Panc1 (cell line): ENCODE results near the gene FMC1. TPM values are rescaled to one million over a fixed set of nuclear protein-coding genes. Genes with fewer than 3 reads are reported as not detected.

Experiments
- ATAC-seq: fragments of 200-7000 bp; cut with Tn5 transposase; 2 replicates; pipeline ENCODE4 v1.9.1; 2020; ENCODE audit warnings: mild to moderate bottlenecking, moderate library complexity
- BruUV-seq: library from RNA; stranded (reverse); fragments of 400-500 nt; replicated peaks from 2 replicates; lab custom pipeline; 2021; lab: Mats Ljungman, UMichigan
- CTCF ChIA-PET: fragments of 300-600 bp; sonication (Branson Sonifier 250); formaldehyde crosslinking; loops from one replicate; lab custom pipeline; 2022; ENCODE audit warnings: antibody characterized with exemption; lab: Charles Lee
- POLR2A ChIA-PET: fragments of 300-600 bp; sonication (Branson Sonifier 250); formaldehyde crosslinking; loops from one replicate; lab custom pipeline; 2022; ENCODE audit warnings: antibody characterized with exemption; lab: Charles Lee
- DNase-seq: peaks from one replicate; pipeline ENCODE4 v3.0.0-alpha.2; 2010; ENCODE audit warnings: low read depth, low spot score
- H3K27ac ChIP-seq: 2 replicates; pipeline ENCODE4 v1.5.1; 2011; ENCODE audit warnings: mild to moderate bottlenecking, low read length, inconsistent platforms
- H3K27me3 ChIP-seq: fragments of 200-500 bp; sonication (Bioruptor generic); 2 replicates; pipeline ENCODE4 v1.6.0; 2014; ENCODE audit warnings: low read length, inconsistent platforms; ENCODE audit not compliant: control insufficient read depth, insufficient read depth
- H3K36me3 ChIP-seq: fragments of 200-500 bp; sonication (Bioruptor generic); 2 replicates; pipeline ENCODE4 v1.5.1; 2014; ENCODE audit warnings: inconsistent platforms, mild to moderate bottlenecking, low read length, moderate library complexity; ENCODE audit not compliant: control insufficient read depth, insufficient read depth
- H3K4me1 ChIP-seq: 2 replicates; pipeline ENCODE4 v1.5.1; 2011; ENCODE audit warnings: inconsistent platforms, mild to moderate bottlenecking, low read length, moderate library complexity; ENCODE audit not compliant: control insufficient read depth, insufficient read depth
- H3K4me3 ChIP-seq, 2 experiments: 2 replicates each; pipeline ENCODE4 v1.5.1; 2011 to 2012; ENCODE audit warnings: low read depth in 2 of 2, low read length in 2 of 2, mild to moderate bottlenecking in 2 of 2, inconsistent platforms in 1 of 2, moderate library complexity in 1 of 2
- H3K9me3 ChIP-seq: fragments of 200-500 bp; sonication (Bioruptor generic); 2 replicates; pipeline ENCODE4 v1.5.1; 2014; ENCODE audit warnings: low read depth, mild to moderate bottlenecking, inconsistent platforms, low read length, moderate library complexity; ENCODE audit not compliant: control insufficient read depth, insufficient read depth
- CTCF ChIP-seq: fragments of 450-650 bp; IDR thresholded peaks from 2 replicates; pipeline ENCODE4 v1.5.1; 2017; ENCODE audit warnings: mild to moderate bottlenecking
- POLR2AphosphoS5 ChIP-seq: IDR thresholded peaks from 2 replicates; pipeline ENCODE4 v1.6.1; 2012; ENCODE audit warnings: mild to moderate bottlenecking, low read depth, low read length, moderate library complexity
- REST ChIP-seq, 2 experiments: IDR thresholded peaks; 2 replicates each; pipeline ENCODE4 v1.6.1; 2011 to 2012; ENCODE audit warnings: low read depth in 2 of 2, control low read depth in 1 of 2, low read length in 1 of 2, mild to moderate bottlenecking in 1 of 2, moderate library complexity in 1 of 2; ENCODE audit not compliant: insufficient read depth in 1 of 2
- SIN3A ChIP-seq: IDR thresholded peaks from 2 replicates; pipeline ENCODE4 v1.6.1; 2012; ENCODE audit warnings: low read depth, mild to moderate bottlenecking, low read length, moderate library complexity, borderline replicate concordance; ENCODE audit not compliant: insufficient read depth
- TCF7L2 ChIP-seq: IDR thresholded peaks from 2 replicates; pipeline ENCODE4 v1.6.1; 2011; ENCODE audit warnings: mild to moderate bottlenecking, low read depth, low read length, inconsistent platforms
- in situ Hi-C: cut with HindIII; loops from 2 replicates; pipeline ENCODE4 v1.10.0; 2016; ENCODE audit warnings: low sequenced_read_pairs, low pct_unique_long_range_greater_than_20kb
- intact Hi-C: fragments of 100-400 bp; cut with micrococcal nuclease; formaldehyde crosslinking; loops from one replicate; pipeline ENCODE4 v1.10.0; 2022; ENCODE audit not compliant: unreplicated experiment
- total RNA-seq: library from RNA; stranded (reverse); gene quantifications from one replicate; pipeline ENCODE4 v1.2.1, GENCODE V29; 2021; ENCODE audit not compliant: unreplicated experiment

Gene FMC1
- total RNA-seq, 1 experiment from 2014 or later: 12.7 TPM

- in situ Hi-C loops (no loop called here), intact Hi-C loops (no loop called here)
- H3K27me3 ChIP-seq: no peaks in the 10 kb centered on the region
- CTCF ChIA-PET: no interaction called here
- peaks cover 18% of the 10 kb centered on the region for H3K4me1 ChIP-seq
- DNase-seq (no peak), ATAC-seq (no peak)
- no peaks in the 10 kb centered on the region for H3K9me3 ChIP-seq
- no TSS peak for BruUV-seq
- peaks cover 27% of the 10 kb centered on the region for H3K36me3 ChIP-seq
- H3K4me3 ChIP-seq: no peak overlapping the region
- no peak for TF ChIP-seq REST (IDR thresholded peaks at IDR 0.05; ENCODE audit: insufficient read depth in 1 of 2, low read depth in 2 of 2, low read length in 1 of 2)
- TF ChIP-seq CTCF: no peak
- TF ChIP-seq SIN3A: no peak
- no peak for TF ChIP-seq TCF7L2
- TF ChIP-seq POLR2AphosphoS5: no peak
- POLR2A ChIA-PET: no interaction called here
- no peak overlapping the region for H3K27ac ChIP-seq
Measured at GRCh38 chr7:139362302-139362701, 21.2 kb downstream of the FMC1 start.

GRCh38 chr7:139362981-139363380, 21.8 kb downstream of the FMC1 start:
- DNase-seq: no peak
- ATAC-seq: no peak
- Histone ChIP-seq H3K27ac (no peak overlapping the region), H3K27me3 (no peaks in the 10 kb centered on the region), H3K9me3 (no peaks in the 10 kb centered on the region), H3K4me1 (peaks cover 18% of the 10 kb centered on the region), H3K4me3 (no peak overlapping the region), H3K36me3 (peaks cover 27% of the 10 kb centered on the region)
- TF ChIP-seq POLR2AphosphoS5 (no peak), SIN3A (no peak), TCF7L2 (no peak), REST (IDR thresholded peaks at IDR 0.05; ENCODE audit: insufficient read depth in 1 of 2, low read depth in 2 of 2, low read length in 1 of 2) (no peak), CTCF (no peak)
- BruUV-seq: no TSS peak
- CTCF ChIA-PET: no interaction called here
- in situ Hi-C loops: no loop called here
- intact Hi-C loops: no loop called here
- POLR2A ChIA-PET: no interaction called here
